Activated naive CD4-positive, alpha-beta T cell treated with anti-CD3 and anti-CD28 coated beads, Interleukin-2, amount 10 ng/mL, durations not matched to agents 7 days and 5 days (primary cell): ENCODE data around the gene POLE.
A peak's percentile ranks its signal among the peaks of the same experiment; 100 is the strongest.

Experiments
- CTCF ChIA-PET: fragments of 350-600 bp; sonication (Branson Sonifier 250); formaldehyde crosslinking; loops from one replicate; lab custom pipeline; 2021; ENCODE audit warnings: antibody characterized with exemption; lab: Charles Lee
- DNase-seq: peaks from one replicate; pipeline ENCODE4 v3.0.0-alpha.2; 2020
- H3K27ac Mint-ChIP-seq: one replicate; pipeline ENCODE4 v1.8.0; 2021; ENCODE audit warnings: mild to moderate bottlenecking, moderate library complexity, mixed read lengths
- H3K27me3 Mint-ChIP-seq: one replicate; pipeline ENCODE4 v1.8.0; 2021; ENCODE audit warnings: mild to moderate bottlenecking, mixed read lengths
- H3K36me3 Mint-ChIP-seq: one replicate; pipeline ENCODE4 v1.8.0; 2021; ENCODE audit warnings: mixed read lengths
- H3K4me1 Mint-ChIP-seq: one replicate; pipeline ENCODE4 v1.8.0; 2021; ENCODE audit warnings: mixed read lengths
- H3K4me3 Mint-ChIP-seq: one replicate; pipeline ENCODE4 v1.8.0; 2021; ENCODE audit warnings: mild to moderate bottlenecking, moderate library complexity, mixed read lengths
- H3K9me3 Mint-ChIP-seq: one replicate; pipeline ENCODE4 v1.8.0; 2021; ENCODE audit warnings: mixed read lengths

Gene POLE

GRCh38 chr12:132595183-132595582, 92.0 kb downstream of the POLE start:
- CTCF ChIA-PET = interaction anchor here (1.4 kb wide), 1 partner anchor 180 kb away, joined by 3 read pairs; no protein-coding TSS in a partner anchor
- no peaks in the 10 kb centered on the region for H3K36me3 Mint-ChIP-seq

GRCh38 chr12:132593938-132594358, 93.2 kb downstream of the POLE start:
- CTCF ChIA-PET = interaction anchor here (1.4 kb wide), 1 partner anchor 179 kb away, joined by 3 read pairs; no protein-coding TSS in a partner anchor
- Mint-ChIP-seq H3K27ac (no peak overlapping the region), H3K4me1 (peaks cover 16% of the 10 kb centered on the region), H3K27me3 (peaks cover 41% of the 10 kb centered on the region), H3K36me3 (no peaks in the 10 kb centered on the region), H3K9me3 (no peaks in the 10 kb centered on the region), H3K4me3 (no peak overlapping the region)
- peak; percentile 45 for DNase-seq

More at GRCh38 chr12:132595183-132595582, 92.0 kb downstream of the POLE start:
- peaks cover 49% of the 10 kb centered on the region for H3K27me3 Mint-ChIP-seq
- no peaks in the 10 kb centered on the region for H3K9me3 Mint-ChIP-seq
- H3K4me1 Mint-ChIP-seq = peaks cover 20% of the 10 kb centered on the region
- DNase-seq = no peak
- H3K4me3 Mint-ChIP-seq = no peak overlapping the region
- H3K27ac Mint-ChIP-seq = no peak overlapping the region

GRCh38 chr12:132593521-132593920, 93.6 kb downstream of the POLE start:
- no peak for DNase-seq
- CTCF ChIA-PET = interaction anchor here (1.4 kb wide), 1 partner anchor 178 kb away, joined by 3 read pairs; no protein-coding TSS in a partner anchor
- Mint-ChIP-seq H3K9me3 (no peaks in the 10 kb centered on the region), H3K4me3 (no peak overlapping the region), H3K4me1 (peaks cover 11% of the 10 kb centered on the region), H3K36me3 (no peaks in the 10 kb centered on the region), H3K27me3 (peaks cover 39% of the 10 kb centered on the region), H3K27ac (no peak overlapping the region)

DNA sequence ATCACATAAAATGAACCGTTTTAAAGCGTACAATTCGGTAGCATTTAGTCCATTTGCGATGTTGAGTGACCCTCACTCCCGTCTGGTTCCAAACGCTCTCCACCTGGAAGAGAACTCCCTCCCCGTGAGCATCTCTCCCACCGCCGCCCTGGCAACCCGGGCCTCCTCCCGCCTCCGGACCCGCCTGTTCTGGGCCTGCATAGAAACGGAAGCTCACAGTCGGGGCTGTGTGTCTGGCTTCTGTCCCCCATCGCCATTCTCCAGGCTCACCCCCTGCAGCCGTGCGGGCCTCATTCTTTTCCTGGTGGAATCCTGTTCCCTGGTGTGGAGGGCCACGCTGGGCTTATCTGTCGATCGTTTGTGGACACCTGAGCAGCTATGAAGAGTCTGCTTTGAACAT, 94.1 kb downstream of the POLE start:
- Mint-ChIP-seq H3K4me3 (no peak overlapping the region), H3K27me3 (peaks cover 37% of the 10 kb centered on the region), H3K9me3 (no peaks in the 10 kb centered on the region), H3K27ac (no peak overlapping the region), H3K4me1 (peaks cover 10% of the 10 kb centered on the region), H3K36me3 (no peaks in the 10 kb centered on the region)
- CTCF ChIA-PET = no interaction called here
- no peak for DNase-seq

GRCh38 chr12:132592282-132592970, 94.7 kb downstream of the POLE start:
- H3K36me3 Mint-ChIP-seq = no peaks in the 10 kb centered on the region
- H3K9me3 Mint-ChIP-seq = no peaks in the 10 kb centered on the region
- DNase-seq = no peak
- CTCF ChIA-PET = no interaction called here
- peaks cover 7% of the 10 kb centered on the region for H3K4me1 Mint-ChIP-seq
- no peak overlapping the region for H3K27ac Mint-ChIP-seq
- no peak overlapping the region for H3K4me3 Mint-ChIP-seq
- H3K27me3 Mint-ChIP-seq = peaks cover 31% of the 10 kb centered on the region

- CTCF ChIA-PET = interaction anchor here (0.8 kb wide), 1 partner anchor 23 kb away, joined by 3 read pairs; no protein-coding TSS in a partner anchor
- H3K27ac Mint-ChIP-seq = no peak overlapping the region
- H3K27me3 Mint-ChIP-seq = peaks cover 27% of the 10 kb centered on the region
Observed at GRCh38 chr12:132591107-132591935, 95.8 kb downstream of the POLE start.

DNA sequence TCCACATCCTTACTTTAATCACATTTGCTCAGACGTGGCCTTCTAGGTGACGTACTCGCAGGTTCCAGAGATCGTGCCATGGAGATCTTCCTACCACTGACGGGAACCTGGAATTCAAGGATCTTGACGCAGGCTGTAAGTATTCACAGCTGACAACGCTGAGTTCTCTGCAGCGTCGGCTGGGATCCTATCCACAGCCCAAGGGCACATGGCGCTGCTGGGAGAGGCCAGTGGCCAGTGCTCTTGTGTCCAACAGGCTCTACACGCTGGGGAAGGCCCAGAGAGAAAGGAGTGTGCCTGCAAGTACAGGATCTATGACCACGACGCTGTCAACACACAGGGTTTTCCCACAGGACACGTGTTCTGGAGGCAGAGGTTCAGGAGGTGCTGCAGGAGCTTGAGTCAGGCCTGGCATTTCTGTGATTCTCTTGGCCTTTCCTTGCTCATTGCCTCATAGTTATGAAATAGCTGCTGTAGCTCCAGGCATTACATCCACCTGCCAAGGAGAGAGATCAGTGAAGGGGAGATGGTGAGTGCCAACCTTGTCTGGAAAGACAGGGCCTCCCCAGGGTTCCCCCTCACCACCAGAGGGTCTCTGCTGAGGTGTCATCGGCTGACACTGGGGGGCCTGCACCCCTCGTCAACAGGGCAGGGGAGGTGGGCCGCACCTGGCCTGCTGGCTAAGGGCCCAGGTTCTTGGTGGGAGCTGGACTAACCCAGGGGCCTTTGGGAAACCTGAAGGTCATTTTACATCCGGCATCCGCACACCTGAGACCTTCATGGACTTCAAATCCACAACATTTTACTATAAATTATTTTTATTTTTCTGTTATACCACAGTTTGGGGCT, 98.1 kb downstream of the POLE start:
- CTCF ChIA-PET = no interaction called here
- Mint-ChIP-seq H3K4me1 (peaks cover 4% of the 10 kb centered on the region), H3K27me3 (peaks cover 11% of the 10 kb centered on the region), H3K4me3 (no peak overlapping the region), H3K27ac (no peak overlapping the region), H3K36me3 (peaks cover under 1% of the 10 kb centered on the region), H3K9me3 (no peaks in the 10 kb centered on the region)
- DNase-seq = no peak

More at GRCh38 chr12:132591107-132591935, 95.8 kb downstream of the POLE start:
- Mint-ChIP-seq H3K4me1 (peaks cover 4% of the 10 kb centered on the region), H3K9me3 (no peaks in the 10 kb centered on the region), H3K4me3 (no peak overlapping the region), H3K36me3 (no peaks in the 10 kb centered on the region)
- DNase-seq = no peak

DNA sequence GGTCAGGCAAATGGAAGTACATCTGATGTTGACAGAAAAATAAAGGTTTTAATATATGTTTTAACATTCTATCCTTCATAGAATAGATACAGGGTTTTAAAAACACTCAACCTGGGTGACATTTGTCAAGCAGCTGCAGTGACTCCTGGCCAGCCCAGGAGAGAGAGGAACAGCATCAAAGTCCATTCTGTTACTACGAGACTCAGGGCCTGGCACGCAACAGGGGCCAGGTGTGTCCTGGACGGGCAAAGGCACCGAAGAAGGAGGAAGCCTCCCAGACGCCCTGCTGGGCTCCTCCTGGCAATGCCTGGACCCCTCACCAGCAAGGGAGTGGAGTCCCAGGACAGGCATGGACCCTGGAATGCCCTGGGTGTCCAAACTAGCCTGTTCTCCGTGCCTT, 98.8 kb downstream of the POLE start:
- no peak overlapping the region for H3K4me3 Mint-ChIP-seq
- CTCF ChIA-PET = no interaction called here

GRCh38 chr12:132587781-132588180, 99.4 kb downstream of the POLE start:
- Mint-ChIP-seq H3K4me1 (no peaks in the 10 kb centered on the region), H3K9me3 (no peaks in the 10 kb centered on the region), H3K27ac (no peak overlapping the region), H3K27me3 (peaks cover 11% of the 10 kb centered on the region), H3K36me3 (peaks cover 4% of the 10 kb centered on the region), H3K4me3 (no peak overlapping the region)
- DNase-seq = no peak
- CTCF ChIA-PET = no interaction called here

More for the DNA sequence above, 98.8 kb downstream of the POLE start:
- Mint-ChIP-seq H3K27me3 (peaks cover 11% of the 10 kb centered on the region), H3K9me3 (no peaks in the 10 kb centered on the region), H3K36me3 (peaks cover 4% of the 10 kb centered on the region), H3K27ac (no peak overlapping the region), H3K4me1 (no peaks in the 10 kb centered on the region)
- DNase-seq = no peak

DNA sequence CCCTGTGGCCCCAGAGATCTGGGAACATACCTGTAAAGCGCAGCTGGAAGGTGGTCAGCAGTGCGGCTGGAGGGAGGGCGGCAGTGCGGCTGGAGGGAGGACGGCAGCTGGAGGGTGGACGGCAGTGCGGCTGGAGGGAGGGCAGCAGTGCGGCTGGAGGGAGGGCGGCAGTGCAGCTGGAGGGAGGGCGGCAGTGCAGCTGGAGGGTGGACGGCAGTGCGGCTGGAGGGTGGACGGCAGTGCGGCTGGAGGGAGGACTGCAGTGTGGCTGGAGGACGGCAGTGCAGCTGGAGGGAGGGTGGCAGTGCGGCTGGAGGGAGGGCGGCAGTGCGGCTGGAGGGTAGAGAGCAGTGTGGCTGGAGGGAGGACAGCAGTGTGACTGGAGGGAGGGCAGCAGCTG, 100.2 kb downstream of the POLE start:
- H3K9me3 Mint-ChIP-seq = no peaks in the 10 kb centered on the region
- no peaks in the 10 kb centered on the region for H3K4me1 Mint-ChIP-seq
- DNase-seq = no peak
- no peak overlapping the region for H3K27ac Mint-ChIP-seq
- CTCF ChIA-PET = interaction anchor here (1.4 kb wide), 1 partner anchor 13 kb away, joined by 3 read pairs; no protein-coding TSS in a partner anchor
- no peak overlapping the region for H3K4me3 Mint-ChIP-seq
- peaks cover 4% of the 10 kb centered on the region for H3K36me3 Mint-ChIP-seq
- H3K27me3 Mint-ChIP-seq = peaks cover 11% of the 10 kb centered on the region

DNA sequence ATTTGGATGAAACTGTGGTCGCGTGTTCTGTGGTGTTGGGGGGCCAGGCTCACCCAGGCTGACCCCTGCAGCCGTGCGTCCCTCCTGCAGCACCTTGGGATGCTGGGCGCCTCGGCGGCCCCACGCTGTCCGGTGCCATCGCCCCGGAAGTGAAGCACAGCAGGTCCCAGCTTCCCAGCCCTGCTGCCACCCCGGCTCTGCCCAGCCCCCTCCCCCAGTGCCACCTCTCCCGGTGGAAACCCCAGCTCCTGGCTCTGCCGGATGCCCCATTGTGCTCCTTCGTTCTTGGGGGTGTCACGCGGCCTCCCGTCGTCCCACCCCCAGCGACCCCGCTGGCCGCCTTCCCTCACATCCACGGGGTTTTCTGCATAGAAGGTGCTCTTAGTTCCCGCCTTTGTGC, 102.0 kb downstream of the POLE start:
- no peak for DNase-seq
- Mint-ChIP-seq H3K9me3 (no peaks in the 10 kb centered on the region), H3K4me3 (no peak overlapping the region), H3K27ac (no peak overlapping the region), H3K36me3 (peaks cover 4% of the 10 kb centered on the region), H3K4me1 (no peaks in the 10 kb centered on the region), H3K27me3 (peaks cover 7% of the 10 kb centered on the region)
- CTCF ChIA-PET = no interaction called here

GRCh38 chr12:132584429-132584828, 102.7 kb downstream of the POLE start:
- Mint-ChIP-seq H3K4me1 (no peaks in the 10 kb centered on the region), H3K9me3 (no peaks in the 10 kb centered on the region), H3K27ac (no peak overlapping the region), H3K36me3 (peaks cover 4% of the 10 kb centered on the region), H3K4me3 (no peak overlapping the region), H3K27me3 (peaks cover 7% of the 10 kb centered on the region)
- CTCF ChIA-PET = no interaction called here
- DNase-seq = no peak

DNA sequence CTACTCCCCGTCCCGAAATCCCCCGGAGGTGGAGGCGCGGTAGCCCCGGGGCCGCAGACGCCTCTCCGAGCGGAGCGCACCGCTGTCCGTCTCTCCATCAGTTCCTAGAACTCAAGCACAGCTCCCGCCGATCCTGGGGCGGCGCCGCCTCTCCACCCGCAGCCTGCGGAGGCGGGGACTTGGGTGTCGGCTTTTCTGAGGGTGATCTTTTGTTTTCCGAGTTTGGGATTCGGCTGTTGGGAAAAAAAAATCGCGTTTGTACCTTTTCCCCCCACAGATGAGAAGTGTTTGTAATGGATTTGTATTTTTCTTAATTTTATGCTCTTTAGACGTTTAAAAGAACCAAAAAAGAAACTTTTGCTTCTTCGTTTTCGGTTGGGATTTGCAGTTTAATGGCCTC, 103.4 kb downstream of the POLE start:
- Mint-ChIP-seq H3K4me1 (no peaks in the 10 kb centered on the region), H3K36me3 (peaks cover 4% of the 10 kb centered on the region), H3K27me3 (peaks cover under 1% of the 10 kb centered on the region), H3K9me3 (no peaks in the 10 kb centered on the region), H3K27ac (no peak overlapping the region), H3K4me3 (no peak overlapping the region)
- CTCF ChIA-PET = no interaction called here
- no peak for DNase-seq

- no peak for DNase-seq
- H3K4me1 Mint-ChIP-seq = no peaks in the 10 kb centered on the region
- no peak overlapping the region for H3K4me3 Mint-ChIP-seq
- no peaks in the 10 kb centered on the region for H3K9me3 Mint-ChIP-seq
- no peaks in the 10 kb centered on the region for H3K27me3 Mint-ChIP-seq
- CTCF ChIA-PET = no interaction called here
- peaks cover 4% of the 10 kb centered on the region for H3K36me3 Mint-ChIP-seq
- H3K27ac Mint-ChIP-seq = no peak overlapping the region
Observed at GRCh38 chr12:132583411-132583710, 103.8 kb downstream of the POLE start.
